HG03432 (cell line): Measurements from ENCODE around the gene ANKRD16.
"Not testable (repeated sequence)": the region's sequence is repeated elsewhere in the genome, so short reads cannot be mapped to it uniquely, and the experiment has no call there.

Experiments used
- ATAC-seq: cut with Tn5 transposase; IDR thresholded peaks from one replicate; pipeline ENCODE4 v1.9.1; 2021; ENCODE audit warnings: mild to moderate bottlenecking, moderate library complexity; ENCODE audit not compliant: unreplicated experiment

Gene ANKRD16

DNA sequence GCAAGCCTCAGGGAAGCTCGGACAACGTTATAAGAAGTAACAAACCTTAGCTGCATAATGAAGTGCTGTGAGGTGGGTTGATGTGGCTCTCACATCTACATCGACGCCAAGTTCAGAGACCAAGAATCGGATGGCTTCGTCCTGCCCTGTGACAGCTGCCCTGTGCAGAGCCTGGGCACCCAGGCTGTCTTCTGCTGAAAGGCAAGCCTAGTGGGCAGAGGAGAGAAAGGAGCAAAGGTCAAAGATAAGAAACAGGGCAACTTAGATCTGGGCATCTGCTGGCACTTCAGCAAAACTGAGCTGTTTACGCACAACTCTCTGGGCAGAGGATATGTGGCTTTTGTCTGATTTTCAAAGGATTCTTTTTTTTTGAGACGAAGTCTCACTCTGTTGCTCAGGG is 6.7 kb downstream of the ANKRD16 start:
- no peak for ATAC-seq

DNA sequence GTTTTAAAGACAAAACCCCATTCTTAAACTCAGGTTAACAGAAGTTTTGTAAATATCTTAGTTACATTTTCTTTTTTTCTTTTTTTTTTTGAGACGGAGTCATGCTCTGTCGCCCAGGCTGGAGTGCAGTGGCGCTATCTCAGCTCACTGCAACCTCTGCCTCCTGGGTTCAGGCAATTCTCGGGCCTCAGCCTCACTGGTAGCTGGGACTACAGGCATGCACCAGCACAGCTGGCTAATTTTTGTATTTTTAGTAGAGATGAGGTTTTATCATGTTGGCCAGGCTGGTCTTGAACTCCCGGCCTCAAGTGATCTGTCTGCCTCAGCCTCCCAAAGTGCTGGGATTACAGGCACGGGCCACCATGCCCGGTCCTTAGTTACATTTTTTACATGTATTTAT is 12.7 kb downstream of the ANKRD16 start:
- ATAC-seq: not testable (repeated sequence)

DNA sequence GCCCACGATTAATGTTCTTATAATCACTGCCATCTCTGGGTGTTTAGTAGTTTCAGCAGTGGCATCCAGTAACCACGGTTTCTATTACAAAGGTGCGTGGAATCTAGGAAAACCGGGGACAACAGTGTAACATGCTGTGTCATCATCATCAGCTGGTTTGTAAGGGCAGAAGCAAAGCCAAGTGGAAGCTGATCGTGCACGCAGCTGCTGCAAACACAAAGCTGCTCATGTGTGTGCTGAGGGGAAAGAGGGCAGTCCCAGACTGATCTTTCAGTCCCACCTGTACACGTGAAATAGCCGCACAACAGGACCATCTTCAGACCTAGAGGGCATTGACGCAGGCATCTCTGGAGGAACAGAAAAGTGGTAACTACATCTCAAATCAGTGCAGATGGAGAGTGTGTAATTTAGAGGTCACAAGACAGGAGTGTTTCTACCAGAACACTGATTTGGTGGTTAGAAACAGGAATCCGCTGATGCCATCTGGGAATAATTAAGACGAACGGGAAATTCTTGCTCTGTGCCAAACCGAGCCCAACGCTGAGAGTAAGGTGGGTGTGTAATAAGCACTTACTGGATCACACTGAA is 13.4 kb downstream of the ANKRD16 start:
- ATAC-seq: no peak

DNA sequence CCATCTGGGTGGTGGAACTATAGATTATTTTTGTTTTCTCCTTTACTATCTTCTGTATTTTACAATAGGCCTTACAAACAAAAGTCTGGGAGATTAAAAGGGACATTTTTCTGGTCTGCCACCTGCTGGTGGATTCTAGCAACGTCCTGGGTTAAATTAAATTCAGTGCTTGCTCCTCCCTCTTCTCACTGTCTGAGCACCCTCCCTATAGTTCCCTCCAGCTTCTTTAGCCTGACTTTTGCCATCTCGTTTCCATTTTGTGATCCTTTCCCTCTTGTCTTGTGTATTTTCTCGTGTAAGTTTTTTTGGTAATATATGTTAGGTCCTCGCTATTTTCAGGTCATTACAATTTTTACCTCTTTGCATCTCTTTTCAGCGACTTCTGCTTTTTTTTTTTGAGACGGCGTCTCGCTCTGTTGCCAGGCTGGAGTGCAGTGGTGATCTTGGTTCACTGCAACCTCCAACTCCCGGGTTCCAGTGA is 16.1 kb downstream of the ANKRD16 start:
- peak; percentile 85 for ATAC-seq

DNA sequence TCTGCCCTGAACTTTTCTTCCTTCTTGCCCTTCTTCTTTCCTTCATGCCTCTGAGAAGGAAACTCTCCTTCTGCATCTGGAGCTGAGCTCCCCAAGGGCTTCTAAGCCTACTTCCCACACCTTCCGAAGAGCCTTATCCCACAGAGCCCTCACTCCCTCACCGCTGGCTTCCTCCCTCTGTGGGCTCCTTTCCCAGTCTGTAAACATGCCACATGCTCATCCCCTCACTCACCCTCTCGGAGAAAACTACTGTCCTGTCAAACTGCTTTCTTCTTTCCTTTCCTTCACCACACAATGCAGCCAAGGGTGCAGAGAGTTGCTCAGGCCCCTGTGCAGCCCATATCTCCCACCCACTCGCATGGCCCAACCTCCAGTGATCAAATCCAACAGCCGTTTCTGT is 18.1 kb downstream of the ANKRD16 start:
- ATAC-seq: no peak

DNA sequence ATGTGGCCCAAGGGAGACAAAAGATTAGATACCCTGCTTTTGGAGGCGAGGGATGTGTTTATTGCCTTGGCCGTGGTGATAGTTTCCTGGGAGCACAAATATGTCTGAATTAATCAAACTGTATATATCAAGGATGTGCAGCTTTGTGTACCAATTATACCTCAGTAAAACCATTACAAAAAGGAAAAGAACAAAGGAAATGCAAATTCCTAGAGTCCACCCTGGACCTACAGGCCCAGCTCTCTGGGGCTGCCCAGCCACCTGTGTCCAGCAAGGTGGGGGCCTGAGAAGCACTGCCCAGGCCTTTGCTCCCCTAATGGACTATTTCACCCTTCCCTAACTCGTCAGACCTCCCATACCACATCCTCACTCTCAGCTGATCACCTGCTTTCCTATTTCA is 20.5 kb downstream of the ANKRD16 start:
- no peak for ATAC-seq

DNA sequence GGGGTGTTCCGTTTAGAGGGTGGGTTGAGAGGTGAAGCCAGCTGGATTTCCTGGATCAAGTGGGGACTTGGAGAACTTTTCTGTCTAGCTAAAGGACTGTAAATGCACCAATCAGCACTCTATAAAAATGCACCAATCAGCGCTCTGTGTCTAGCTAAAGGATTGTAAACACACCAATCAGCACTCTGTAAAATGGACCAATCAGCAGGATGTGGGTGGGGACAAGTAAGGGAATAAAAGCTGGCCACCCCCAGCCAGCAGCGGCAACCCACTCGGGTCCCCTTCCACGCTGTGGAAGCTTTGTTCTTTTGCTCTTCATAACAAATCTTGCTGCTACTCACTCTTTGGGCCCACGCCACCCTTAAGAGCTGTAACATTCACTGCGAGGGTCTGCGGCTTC is 21.3 kb downstream of the ANKRD16 start:
- not testable (repeated sequence) for ATAC-seq

DNA sequence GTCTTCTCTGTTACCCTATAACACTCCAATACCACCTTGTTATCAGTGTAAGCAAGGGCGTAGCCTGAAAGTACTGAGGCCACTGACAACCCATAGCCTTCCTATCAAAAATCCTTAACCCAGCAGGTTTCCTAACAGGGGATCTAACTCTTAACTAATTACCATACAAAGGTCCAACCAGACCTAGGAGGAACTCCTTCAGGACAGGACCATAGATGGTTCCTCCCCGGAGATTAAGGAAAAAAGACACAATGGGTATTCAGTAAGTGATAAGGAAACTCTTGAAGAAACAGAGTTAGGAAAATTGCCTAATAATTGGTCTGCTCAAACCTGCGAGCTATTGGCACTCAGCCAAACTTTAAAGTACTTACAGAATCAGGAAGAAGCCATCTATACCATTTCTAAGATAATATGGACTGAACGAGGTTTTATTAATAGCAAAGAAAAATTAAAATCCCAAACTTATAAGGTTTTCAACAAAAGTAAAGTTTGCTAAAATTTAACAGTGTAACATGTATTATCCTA is 22.5 kb downstream of the ANKRD16 start:
- ATAC-seq: not testable (repeated sequence)

DNA sequence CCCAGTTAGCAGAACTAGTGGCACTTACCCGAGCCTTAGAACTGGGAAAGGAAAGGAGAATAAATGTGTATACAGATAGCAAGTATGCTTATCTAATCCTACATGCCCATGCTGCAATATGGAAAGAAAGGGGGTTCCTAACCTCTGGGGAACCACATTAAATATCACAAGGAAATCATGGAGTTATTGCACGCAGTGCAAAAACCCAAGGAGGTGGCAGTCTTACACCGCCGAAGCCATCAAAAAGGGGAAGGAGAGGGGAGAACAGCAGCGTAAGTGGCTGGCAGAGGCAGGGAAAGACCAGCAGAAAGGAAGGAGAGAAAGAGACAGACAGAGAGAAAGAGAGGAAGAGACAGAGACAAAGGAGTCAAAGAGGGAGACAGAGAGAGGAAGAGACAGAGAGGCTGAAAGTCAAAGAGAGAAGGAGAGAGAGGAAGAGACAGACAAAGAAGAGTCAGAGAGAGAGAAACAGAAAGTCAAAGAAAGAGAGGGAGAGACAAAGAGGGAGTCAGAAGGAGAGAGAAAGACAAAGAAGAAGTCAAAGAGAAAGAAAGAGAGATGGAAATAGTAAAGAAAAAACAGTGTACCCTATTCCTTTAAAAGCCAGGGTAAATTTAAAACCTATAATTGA is 23.1 kb downstream of the ANKRD16 start:
- ATAC-seq: not testable (repeated sequence)

DNA sequence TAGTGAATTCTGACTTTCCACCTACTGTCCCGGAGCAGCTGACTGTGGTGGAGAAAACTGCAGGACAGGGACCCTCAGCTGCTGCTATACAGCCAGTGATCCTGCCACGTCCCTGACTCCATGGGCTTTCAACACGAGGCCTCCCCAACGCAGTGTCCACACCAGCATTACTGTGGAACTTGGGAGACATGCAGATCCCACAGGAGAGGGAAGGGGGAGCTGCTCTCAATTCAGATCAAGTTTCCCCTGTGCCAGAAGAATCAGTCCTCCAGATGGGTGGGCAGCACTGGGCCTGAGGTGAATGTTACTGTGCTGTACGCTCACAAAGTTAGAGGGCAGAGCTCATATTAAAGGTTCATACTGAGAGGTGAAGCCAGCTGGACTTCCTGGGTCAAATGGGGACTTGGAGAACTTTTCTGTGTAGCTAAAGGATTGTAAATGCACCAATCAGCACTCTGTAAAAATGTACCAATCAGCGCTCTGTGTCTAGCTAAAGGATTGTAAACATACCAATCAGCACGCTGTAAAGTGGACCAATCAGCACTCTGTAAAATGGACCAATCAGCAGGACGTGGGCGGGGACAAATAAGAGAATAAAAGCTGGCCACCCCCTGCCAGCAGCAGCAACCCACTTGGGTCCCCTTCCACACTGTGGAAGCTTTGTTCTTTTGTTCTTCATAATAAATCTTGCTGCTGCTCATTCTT is 26.6 kb downstream of the ANKRD16 start:
- not testable (repeated sequence) for ATAC-seq

DNA sequence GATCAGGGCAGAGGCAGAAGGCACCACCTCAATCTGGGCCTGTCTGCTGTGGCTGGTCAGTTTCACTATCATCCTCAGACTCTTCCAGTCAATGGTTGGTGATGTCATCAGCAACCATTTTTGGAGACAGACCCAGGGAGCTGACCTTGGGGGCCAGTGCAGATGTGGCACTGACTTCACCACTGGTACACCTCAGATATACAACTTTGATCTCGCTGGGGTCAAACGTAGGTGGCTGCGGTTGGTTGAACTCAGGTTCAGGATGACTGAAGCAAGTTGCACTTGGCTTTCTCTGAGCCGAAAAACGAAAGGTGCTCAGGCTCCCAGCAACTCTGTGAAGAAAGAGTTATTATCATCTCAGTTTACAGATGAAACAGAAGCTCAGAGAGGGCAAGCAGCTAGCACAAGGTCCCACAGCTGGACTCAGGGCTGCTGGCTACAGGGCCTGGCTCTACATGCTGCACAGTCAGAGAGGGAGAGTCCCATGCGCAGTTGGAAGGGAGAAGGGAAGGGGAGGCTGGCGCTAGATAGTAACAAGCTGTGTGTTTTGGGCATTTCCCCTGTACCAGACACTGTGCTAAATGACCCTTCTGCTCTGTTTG is 27.2 kb downstream of the ANKRD16 start:
- ATAC-seq: peak; percentile 97

DNA sequence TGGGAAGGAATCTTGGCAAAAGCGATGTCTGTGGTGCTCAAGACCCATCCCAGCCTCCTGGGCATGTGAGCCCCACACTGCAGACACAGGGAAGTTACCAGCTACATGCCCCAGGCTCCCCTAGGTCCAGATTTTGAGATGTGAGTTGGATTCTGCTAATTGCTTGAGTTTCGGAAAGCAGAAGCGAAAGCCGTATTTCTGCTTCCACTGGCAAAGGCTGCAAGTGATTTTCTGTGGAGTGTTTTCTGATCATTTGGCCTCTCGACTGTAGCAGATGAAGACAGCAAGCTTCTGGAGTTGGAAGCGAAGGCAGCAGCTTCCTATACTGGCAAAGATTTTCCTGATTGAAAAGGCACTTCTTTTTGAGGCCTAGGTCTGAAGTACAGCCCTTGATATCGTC is 29.6 kb downstream of the ANKRD16 start:
- no peak for ATAC-seq

DNA sequence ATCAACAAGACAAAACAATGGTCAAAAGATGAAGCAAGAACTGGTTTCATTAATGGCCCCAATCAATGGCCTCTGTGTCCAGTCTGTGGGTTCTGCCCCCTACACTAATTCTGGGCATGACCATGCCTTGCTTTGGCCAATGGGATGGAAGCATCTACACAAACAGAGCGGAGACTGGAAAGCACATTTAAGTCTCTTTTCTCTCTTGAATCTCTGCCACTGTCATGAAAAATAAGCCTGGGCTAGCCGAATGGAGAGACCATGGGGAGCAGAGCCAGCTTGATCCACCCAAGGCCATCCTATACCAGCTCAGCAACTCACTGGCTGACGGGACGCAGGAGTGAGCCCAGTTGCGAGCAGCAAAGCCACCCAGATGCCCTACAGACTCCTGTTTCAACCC is 30.9 kb downstream of the ANKRD16 start:
- ATAC-seq: no peak

DNA sequence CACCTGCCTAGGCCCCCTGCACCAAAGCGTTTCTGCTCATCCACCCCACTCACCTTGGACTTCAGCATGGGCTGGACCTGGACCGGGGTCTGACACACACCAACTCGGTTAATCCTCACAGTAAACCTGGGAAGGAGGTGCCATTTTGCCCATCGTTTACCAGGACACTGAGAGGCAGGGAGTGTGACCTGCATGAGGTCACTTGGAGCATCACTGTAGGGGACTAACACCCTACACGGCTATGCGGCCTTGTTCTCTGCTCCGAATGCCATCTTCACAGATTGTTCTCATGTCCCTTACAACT is 33.0 kb downstream of the ANKRD16 start:
- ATAC-seq: no peak

DNA sequence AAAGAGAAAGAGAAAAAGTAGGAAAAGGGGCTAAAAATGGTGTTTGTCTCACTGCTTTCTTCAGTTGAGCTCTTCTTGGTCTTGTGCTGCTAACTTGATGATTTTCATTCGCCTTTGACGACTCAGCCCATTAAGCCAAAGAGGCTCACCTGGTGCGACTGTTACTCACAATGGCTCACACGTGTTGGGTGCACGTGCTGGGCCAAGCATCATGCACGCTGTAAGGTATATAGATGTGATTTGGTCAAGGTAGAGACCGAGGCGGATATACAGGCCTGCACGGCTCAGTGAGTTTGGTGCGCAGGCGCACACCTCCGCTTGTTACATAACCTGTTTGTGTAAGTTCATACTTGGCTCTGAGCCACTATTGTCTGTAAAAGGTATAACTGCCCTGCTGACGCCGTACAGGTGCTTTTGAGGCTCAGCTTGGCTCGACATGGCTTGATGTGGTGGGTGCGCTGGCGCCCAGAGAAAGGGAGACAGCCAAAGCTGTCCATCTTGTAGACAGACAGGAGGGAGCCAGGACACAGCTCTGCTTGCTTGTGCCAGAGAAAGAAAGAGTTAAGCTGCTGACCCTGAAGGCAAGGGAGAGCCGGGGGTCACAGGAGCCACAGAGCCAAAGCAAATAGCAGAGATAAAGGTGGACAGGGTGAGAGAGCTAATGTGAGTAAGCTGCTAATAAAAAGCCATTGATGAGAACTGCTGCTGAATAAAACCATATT is 33.6 kb downstream of the ANKRD16 start:
- ATAC-seq: no peak

DNA sequence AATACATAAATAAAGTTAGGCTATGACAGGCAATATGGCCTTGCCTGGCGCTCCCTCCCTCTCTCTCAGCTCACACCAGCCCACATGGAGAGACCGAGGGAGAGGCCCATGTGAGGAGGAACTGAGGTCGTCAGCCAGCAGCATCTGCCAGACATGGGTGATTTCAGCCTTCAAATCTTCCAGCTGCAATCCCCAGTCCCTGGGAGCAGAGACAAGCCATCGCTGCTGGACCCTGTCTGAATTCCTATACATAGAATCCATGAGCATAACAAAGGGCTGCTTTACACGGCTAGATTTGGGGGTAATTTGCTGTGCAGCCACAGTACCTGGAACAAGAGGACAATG is 35.6 kb downstream of the ANKRD16 start:
- ATAC-seq: no peak

DNA sequence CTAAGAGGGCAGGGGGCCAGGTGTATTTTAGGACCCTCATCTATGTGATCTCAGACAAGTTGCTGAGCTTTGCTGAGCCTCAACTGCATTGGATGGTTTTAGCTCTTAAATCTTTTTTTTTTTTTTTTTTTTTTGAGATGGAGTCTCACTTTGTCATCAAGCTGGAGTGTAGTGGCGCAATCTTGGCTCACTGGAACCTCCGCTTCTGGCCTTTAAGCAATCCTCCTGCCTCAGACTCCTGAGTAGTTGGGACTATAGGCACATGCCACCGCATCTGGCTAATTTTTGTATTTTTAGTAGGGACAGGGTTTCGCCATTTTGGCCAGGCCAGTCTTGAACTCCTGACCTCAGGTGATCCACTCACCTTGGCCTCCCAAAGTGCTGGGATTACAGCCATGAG is 43.0 kb downstream of the ANKRD16 start:
- not testable (repeated sequence) for ATAC-seq

DNA sequence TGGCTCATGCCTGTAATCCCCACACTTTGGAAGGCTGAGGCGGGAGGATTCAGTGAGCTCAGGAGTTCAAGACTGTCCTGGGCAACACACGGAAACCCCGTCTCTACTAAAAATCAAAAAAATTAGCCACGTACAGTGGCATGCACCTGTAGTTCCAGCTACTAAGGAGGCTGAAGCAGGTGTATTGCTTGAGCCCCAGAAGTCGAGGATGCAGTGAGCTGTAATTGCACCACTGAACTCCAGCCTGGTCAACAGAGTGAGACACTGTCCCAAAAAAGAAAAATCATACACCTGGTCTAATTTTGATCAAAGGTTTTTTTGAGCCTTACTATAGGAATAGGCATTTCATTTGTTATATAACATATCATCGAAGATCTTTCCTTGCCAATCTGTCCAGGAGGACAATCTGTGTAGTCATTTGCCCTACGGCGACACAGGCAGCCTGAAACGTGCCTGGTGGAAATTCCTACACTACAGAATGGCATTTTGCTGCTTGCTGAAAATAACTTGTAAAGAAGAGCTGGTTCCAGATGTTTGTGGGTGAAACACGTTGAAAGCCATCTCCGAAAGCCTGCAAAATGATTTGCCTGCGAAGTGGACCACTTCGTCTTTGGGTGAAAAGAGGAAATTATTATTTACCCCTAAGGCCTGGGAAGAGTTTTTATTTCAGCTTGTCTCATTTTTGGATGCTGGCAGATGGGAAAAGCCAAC is 45.2 kb downstream of the ANKRD16 start:
- no peak for ATAC-seq

DNA sequence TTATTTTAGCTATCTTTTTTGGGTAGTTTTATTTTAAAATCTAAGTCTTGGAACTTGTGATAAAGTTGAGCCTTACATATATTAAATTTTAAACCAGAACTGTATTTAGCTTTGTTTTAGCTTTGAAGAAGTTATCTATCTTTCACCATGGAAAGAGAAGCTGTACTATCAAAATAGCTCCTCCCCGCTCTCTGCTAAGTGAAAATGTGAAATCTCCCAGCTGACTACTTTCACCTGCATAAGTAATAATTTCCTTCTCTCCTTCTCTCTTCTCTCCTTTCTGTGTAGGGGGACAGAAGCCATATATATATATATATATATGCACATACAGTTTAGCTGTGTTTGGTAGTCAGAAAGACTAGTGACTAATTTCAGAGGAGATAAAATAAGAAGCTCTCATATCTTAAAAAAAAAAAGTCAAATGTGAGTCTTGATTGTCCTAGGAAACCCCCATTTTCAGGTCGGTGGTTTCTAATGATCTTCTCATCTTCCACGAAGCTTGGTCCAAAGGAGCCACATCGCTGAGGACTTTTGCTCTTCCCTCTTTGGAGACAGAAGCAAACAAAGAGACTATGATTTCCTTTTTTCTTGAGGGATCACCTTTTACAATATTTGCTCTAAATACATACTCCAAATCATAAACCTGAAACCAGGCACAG is 45.9 kb downstream of the ANKRD16 start:
- no peak for ATAC-seq

DNA sequence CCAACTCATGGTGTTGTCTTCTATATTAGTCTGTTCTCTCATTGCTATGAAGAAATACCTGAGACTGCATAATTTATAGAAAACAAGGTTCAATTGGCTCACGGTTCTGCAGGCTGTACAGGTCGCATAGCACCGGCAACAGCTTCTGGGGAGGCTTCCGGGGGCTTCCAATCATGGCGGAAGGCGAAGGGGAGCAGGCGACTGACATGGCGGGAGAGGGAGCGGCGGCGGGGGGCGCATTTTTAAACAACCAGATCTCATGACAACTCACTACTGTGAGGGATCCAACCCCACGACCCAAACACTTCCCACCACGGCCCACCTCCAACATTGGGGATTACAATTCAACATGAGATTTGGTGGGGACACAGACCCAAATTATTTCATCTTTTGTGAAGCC is 47.7 kb downstream of the ANKRD16 start:
- no peak for ATAC-seq
